HEK293 (cell line): ENCODE data around the gene OVOL3.
A peak's percentile ranks its signal among the peaks of the same experiment; 100 is the strongest.

Source experiments
- CTCF ChIA-PET: fragments of 350-600 bp; formaldehyde crosslinking; extraction: SDS; loops from one replicate; lab custom pipeline; 2021; ENCODE audit warnings: antibody characterized with exemption; lab: Yijun Ruan, JAX
- POLR2A ChIA-PET: fragments of 300-600 bp; formaldehyde crosslinking; extraction: SDS; loops from one replicate; lab custom pipeline; 2020; ENCODE audit warnings: antibody characterized with exemption, inconsistent platforms; lab: Yijun Ruan, JAX
- H3K27ac ChIP-seq: fragments of 200-500 bp; sonication (Bioruptor generic); 2 replicates; pipeline ENCODE4 v1.5.1; 2014; ENCODE audit warnings: low read depth, low read length, control low read depth, inconsistent platforms; ENCODE audit errors: extremely low read depth
- H3K36me3 ChIP-seq, 2 experiments: fragments of 200-500 bp in 1 of 2; sonication (Bioruptor generic) in 1 of 2; 1 replicate in 1 of 2; 2 replicates in 1 of 2; pipeline ENCODE4 v1.5.1; 2014 to 2017; ENCODE audit warnings: inconsistent platforms in 2 of 2, low read length in 2 of 2; ENCODE audit not compliant: control insufficient read depth in 2 of 2, insufficient read depth in 1 of 2
- H3K4me1 ChIP-seq: fragments of 200-500 bp; sonication (Bioruptor generic); 2 replicates; pipeline ENCODE4 v1.5.1; 2014; ENCODE audit warnings: mild to moderate bottlenecking, low read length, inconsistent platforms; ENCODE audit not compliant: control insufficient read depth, insufficient read depth
- H3K4me3 ChIP-seq: 2 replicates; pipeline ENCODE4 v1.5.1; 2011; ENCODE audit warnings: low read depth, mild to moderate bottlenecking, control low read depth, low read length, moderate library complexity
- H3K9me3 ChIP-seq: fragments of 200-500 bp; sonication (Bioruptor generic); 2 replicates; pipeline ENCODE4 v1.5.1; 2014; ENCODE audit warnings: low read depth, low read length, inconsistent platforms; ENCODE audit not compliant: control insufficient read depth, insufficient read depth
- FEZF1 ChIP-seq: fragments of 450-650 bp; formaldehyde crosslinking; IDR thresholded peaks from 2 replicates; pipeline ENCODE4 v1.5.1; 2016; ENCODE audit warnings: missing biosample characterization, missing genetic modification characterization
- GFI1B ChIP-seq: fragments of 450-650 bp; formaldehyde crosslinking; IDR thresholded peaks from 2 replicates; pipeline ENCODE4 v1.5.1; 2016; ENCODE audit warnings: missing biosample characterization, missing genetic modification characterization
- HOXD13 ChIP-seq: sonication (generic); formaldehyde crosslinking; IDR thresholded peaks from 2 replicates; pipeline ENCODE4 v1.8.0; 2022; ENCODE audit warnings: missing genetic modification reagents, borderline replicate concordance
- KLF1 ChIP-seq: fragments of 450-650 bp; formaldehyde crosslinking; IDR thresholded peaks from 2 replicates; pipeline ENCODE4 v1.5.1; 2016; ENCODE audit warnings: missing biosample characterization, missing genetic modification characterization
- OVOL3 ChIP-seq: fragments of 450-650 bp; formaldehyde crosslinking; IDR thresholded peaks from 2 replicates; pipeline ENCODE4 v1.5.1; 2016; ENCODE audit warnings: missing biosample characterization, missing genetic modification characterization
- WT1 ChIP-seq: fragments of 450-650 bp; formaldehyde crosslinking; IDR thresholded peaks from 2 replicates; pipeline ENCODE4 v1.5.1; 2016; ENCODE audit warnings: missing biosample characterization, missing genetic modification characterization
- YY1 ChIP-seq: fragments of 450-650 bp; formaldehyde crosslinking; IDR thresholded peaks from 2 replicates; pipeline ENCODE4 v1.5.1; 2018; ENCODE audit warnings: missing biosample characterization, missing genetic modification characterization
- ZBTB26 ChIP-seq: fragments of 450-650 bp; formaldehyde crosslinking; optimal IDR thresholded peaks from 2 replicates; pipeline ENCODE3; 2016; ENCODE audit warnings: missing biosample characterization, mild to moderate bottlenecking, missing genetic modification characterization
- ZBTB7A ChIP-seq: fragments of 450-650 bp; formaldehyde crosslinking; IDR thresholded peaks from 2 replicates; pipeline ENCODE4 v1.5.1; 2016; ENCODE audit warnings: low read depth, missing biosample characterization, missing genetic modification characterization
- ZIC2 ChIP-seq: fragments of 450-650 bp; formaldehyde crosslinking; IDR thresholded peaks from 2 replicates; pipeline ENCODE4 v1.5.1; 2016; ENCODE audit warnings: missing biosample characterization, missing genetic modification characterization
- ZNF133 ChIP-seq: fragments of 450-650 bp; formaldehyde crosslinking; IDR thresholded peaks from 2 replicates; pipeline ENCODE4 v1.5.1; 2016; ENCODE audit warnings: missing biosample characterization, missing genetic modification characterization
- ZNF157 ChIP-seq: fragments of 450-650 bp; formaldehyde crosslinking; IDR thresholded peaks from 2 replicates; pipeline ENCODE4 v1.5.1; 2016; ENCODE audit warnings: missing biosample characterization, missing genetic modification characterization
- ZNF16 ChIP-seq: fragments of 450-650 bp; formaldehyde crosslinking; IDR thresholded peaks from 2 replicates; pipeline ENCODE4 v1.5.1; 2016; ENCODE audit warnings: low read depth, missing biosample characterization, missing genetic modification characterization
- ZNF174 ChIP-seq: fragments of 450-650 bp; formaldehyde crosslinking; IDR thresholded peaks from 2 replicates; pipeline ENCODE4 v1.5.0; 2017; ENCODE audit warnings: missing biosample characterization, mild to moderate bottlenecking, missing genetic modification characterization
- ZNF23 ChIP-seq: fragments of 450-650 bp; formaldehyde crosslinking; IDR thresholded peaks from 2 replicates; pipeline ENCODE4 v1.5.1; 2016; ENCODE audit warnings: missing biosample characterization, missing genetic modification characterization, borderline replicate concordance
- ZNF449 ChIP-seq: fragments of 450-650 bp; formaldehyde crosslinking; IDR thresholded peaks from 2 replicates; pipeline ENCODE4 v1.5.1; 2017; ENCODE audit warnings: missing biosample characterization, mild to moderate bottlenecking, missing genetic modification characterization, moderate library complexity
- ZNF501 ChIP-seq: fragments of 450-650 bp; formaldehyde crosslinking; IDR thresholded peaks from 2 replicates; pipeline ENCODE4 v1.5.1; 2016; ENCODE audit warnings: missing biosample characterization, missing genetic modification characterization
- ZNF513 ChIP-seq: fragments of 450-650 bp; IDR thresholded peaks from 2 replicates; pipeline ENCODE4 v1.5.1; 2018; ENCODE audit warnings: missing biosample characterization, missing genetic modification characterization
- ZNF514 ChIP-seq: fragments of 450-650 bp; formaldehyde crosslinking; IDR thresholded peaks from 2 replicates; pipeline ENCODE4 v1.5.1; 2016; ENCODE audit warnings: missing biosample characterization, missing genetic modification characterization
- ZNF571 ChIP-seq: fragments of 450-650 bp; formaldehyde crosslinking; IDR thresholded peaks from 2 replicates; pipeline ENCODE4 v1.5.0; 2017; ENCODE audit warnings: missing biosample characterization, missing genetic modification characterization
- ZNF658 ChIP-seq: fragments of 450-650 bp; formaldehyde crosslinking; IDR thresholded peaks from 2 replicates; pipeline ENCODE4; 2016; ENCODE audit warnings: missing biosample characterization, missing genetic modification characterization
- ZNF670 ChIP-seq: fragments of 450-650 bp; formaldehyde crosslinking; IDR thresholded peaks from 2 replicates; pipeline ENCODE4 v1.5.1; 2016; ENCODE audit warnings: missing biosample characterization, missing genetic modification characterization, low read depth
- ZNF677 ChIP-seq: fragments of 450-650 bp; IDR thresholded peaks from 2 replicates; pipeline ENCODE4 v1.5.0; 2018; ENCODE audit warnings: missing biosample characterization, mild to moderate bottlenecking, missing genetic modification characterization, moderate library complexity
- ZNF692 ChIP-seq: fragments of 450-650 bp; formaldehyde crosslinking; IDR thresholded peaks from 2 replicates; pipeline ENCODE4 v1.5.1; 2016; ENCODE audit warnings: missing biosample characterization, missing genetic modification characterization
- ZNF747 ChIP-seq: fragments of 450-650 bp; formaldehyde crosslinking; IDR thresholded peaks from 2 replicates; pipeline ENCODE4 v1.5.1; 2016; ENCODE audit warnings: missing biosample characterization, missing genetic modification characterization
- ZNF76 ChIP-seq: fragments of 450-650 bp; formaldehyde crosslinking; IDR thresholded peaks from 2 replicates; pipeline ENCODE4; 2016; ENCODE audit warnings: low read depth, missing biosample characterization, missing genetic modification characterization, borderline replicate concordance
- ZNF768 ChIP-seq: fragments of 450-650 bp; formaldehyde crosslinking; IDR thresholded peaks from 2 replicates; pipeline ENCODE4 v1.5.1; 2018; ENCODE audit warnings: missing biosample characterization, mild to moderate bottlenecking, missing genetic modification characterization
- ZNF791 ChIP-seq: fragments of 450-650 bp; formaldehyde crosslinking; IDR thresholded peaks from 2 replicates; pipeline ENCODE4 v1.5.1; 2016; ENCODE audit warnings: missing biosample characterization, missing genetic modification characterization
- TF ChIP-seq, protein P1 (sequence below): fragments of 450-650 bp; formaldehyde crosslinking; IDR thresholded peaks from 2 replicates; pipeline ENCODE4 v1.5.1; 2016; ENCODE audit warnings: missing biosample characterization, missing genetic modification characterization, low read depth
- TF ChIP-seq, protein P2 (sequence below): fragments of 450-650 bp; formaldehyde crosslinking; IDR thresholded peaks from 2 replicates; pipeline ENCODE4 v1.5.1; 2017; ENCODE audit warnings: missing biosample characterization, missing genetic modification characterization

The OVOL3 gene

DNA sequence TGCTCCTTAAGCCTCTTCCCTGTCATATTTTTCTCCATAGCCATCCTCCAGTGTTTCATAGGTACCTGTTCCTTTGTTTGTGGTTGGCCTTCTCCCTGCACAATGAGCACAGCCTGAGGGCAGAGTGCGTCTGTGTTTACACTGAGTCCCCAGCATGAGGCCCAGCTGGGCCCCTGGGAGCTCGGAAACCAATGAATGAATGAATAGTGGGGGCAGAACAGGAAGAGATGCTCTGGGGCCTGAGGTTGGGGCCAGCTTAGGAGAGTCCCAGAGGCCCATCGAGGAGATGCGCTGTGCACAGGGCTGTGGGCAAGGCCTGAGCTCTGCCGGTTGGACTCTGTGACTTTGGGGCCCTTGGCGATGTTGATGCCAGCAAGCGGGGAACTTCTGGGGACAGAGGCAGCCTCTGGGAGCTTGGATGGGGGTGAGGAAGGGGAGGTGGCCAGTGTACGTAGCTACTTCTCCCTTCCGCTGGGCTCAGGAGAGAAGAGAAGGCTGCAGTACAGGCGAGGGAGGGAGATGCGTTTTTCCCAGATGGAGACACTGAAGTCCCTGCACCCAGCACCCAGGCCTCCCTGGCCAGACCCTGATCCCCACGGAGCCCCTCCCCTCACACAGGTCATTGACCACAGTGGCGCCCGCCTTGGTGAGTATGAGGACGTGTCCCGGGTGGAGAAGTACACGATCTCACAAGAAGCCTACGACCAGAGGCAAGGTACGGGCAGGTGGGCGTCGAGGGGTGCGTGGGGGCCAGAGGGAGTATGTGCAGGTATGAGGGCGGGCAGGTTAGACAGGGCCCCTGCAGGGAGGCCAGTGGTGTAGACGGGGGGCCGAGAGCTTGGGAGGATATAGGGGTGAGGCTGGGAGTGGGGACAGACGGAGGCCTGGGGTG, 9.4 kb downstream of the OVOL3 start:
- ChIA-PET CTCF (interaction anchor here (0.6 to 1.5 kb wide), 5 partner anchors 11 to 416 kb away, joined by 3 to 4 read pairs (median 4); partner anchors contain the start of gene ZBTB32), POLR2A (interaction anchor here (0.5 to 1.1 kb wide), 6 partner anchors 8 to 94 kb away, joined by 3 to 7 read pairs (median 3); partner anchors contain the start of genes CAPNS1, ZNF146 and ZNF565)
- H3K4me3 ChIP-seq, result no peak overlapping the region
- H3K4me1 ChIP-seq, result peaks cover 25% of the 10 kb centered on the region
- peaks cover 73 to 85% of the 10 kb centered on the region in 2 experiments for H3K36me3 ChIP-seq
- no peaks in the 10 kb centered on the region for H3K9me3 ChIP-seq
- H3K27ac ChIP-seq, result peak overlapping the region; percentile 79
- TF ChIP-seq FEZF1 (tag by site-specific recombination) (no peak), KLF1 (tag by site-specific recombination) (no peak), ZNF23 (no peak), OVOL3 (tag by site-specific recombination) (no peak), WT1 (no peak), ZNF514 (tag by site-specific recombination) (no peak), HOXD13 (CRISPR knock-in tag) (no peak), ZNF449 (tag by site-specific recombination) (peak; percentile 98), ZBTB26 (tag by site-specific recombination) (no peak), ZIC2 (tag by site-specific recombination) (peak; percentile 95), ZNF658 (no peak), ZNF677 (tag by site-specific recombination) (no peak), ZNF670 (tag by site-specific recombination) (no peak), ZNF16 (no peak), ZNF692 (tag by site-specific recombination) (no peak), ZNF747 (tag by site-specific recombination) (no peak), ZNF174 (tag by site-specific recombination) (no peak), ZNF768 (tag by site-specific recombination) (no peak), ZNF501 (tag by site-specific recombination) (no peak), YY1 (tag by site-specific recombination) (no peak), ZNF791 (no peak), ZBTB7A (tag by site-specific recombination) (no peak), ZNF133 (tag by site-specific recombination) (no peak), ZNF571 (tag by site-specific recombination) (no peak), GFI1B (tag by site-specific recombination) (no peak), ZNF157 (tag by site-specific recombination) (no peak), ZNF513 (tag by site-specific recombination) (no peak), ZNF76 (tag by site-specific recombination) (no peak)
- TF ChIP-seq, protein P1, sequence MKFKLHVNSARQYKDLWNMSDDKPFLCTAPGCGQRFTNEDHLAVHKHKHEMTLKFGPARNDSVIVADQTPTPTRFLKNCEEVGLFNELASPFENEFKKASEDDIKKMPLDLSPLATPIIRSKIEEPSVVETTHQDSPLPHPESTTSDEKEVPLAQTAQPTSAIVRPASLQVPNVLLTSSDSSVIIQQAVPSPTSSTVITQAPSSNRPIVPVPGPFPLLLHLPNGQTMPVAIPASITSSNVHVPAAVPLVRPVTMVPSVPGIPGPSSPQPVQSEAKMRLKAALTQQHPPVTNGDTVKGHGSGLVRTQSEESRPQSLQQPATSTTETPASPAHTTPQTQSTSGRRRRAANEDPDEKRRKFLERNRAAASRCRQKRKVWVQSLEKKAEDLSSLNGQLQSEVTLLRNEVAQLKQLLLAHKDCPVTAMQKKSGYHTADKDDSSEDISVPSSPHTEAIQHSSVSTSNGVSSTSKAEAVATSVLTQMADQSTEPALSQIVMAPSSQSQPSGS (tag by site-specific recombination), result no peak
- TF ChIP-seq, protein P2, sequence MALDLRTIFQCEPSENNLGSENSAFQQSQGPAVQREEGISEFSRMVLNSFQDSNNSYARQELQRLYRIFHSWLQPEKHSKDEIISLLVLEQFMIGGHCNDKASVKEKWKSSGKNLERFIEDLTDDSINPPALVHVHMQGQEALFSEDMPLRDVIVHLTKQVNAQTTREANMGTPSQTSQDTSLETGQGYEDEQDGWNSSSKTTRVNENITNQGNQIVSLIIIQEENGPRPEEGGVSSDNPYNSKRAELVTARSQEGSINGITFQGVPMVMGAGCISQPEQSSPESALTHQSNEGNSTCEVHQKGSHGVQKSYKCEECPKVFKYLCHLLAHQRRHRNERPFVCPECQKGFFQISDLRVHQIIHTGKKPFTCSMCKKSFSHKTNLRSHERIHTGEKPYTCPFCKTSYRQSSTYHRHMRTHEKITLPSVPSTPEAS (tag by site-specific recombination), result no peak
